Endodermal cell (in vitro differentiated cells): ENCODE data around the gene MNAT1. TPM values are rescaled to one million over a fixed set of nuclear protein-coding genes. Genes with fewer than 3 reads are reported as not detected.

Source experiments
- DNase-seq: peaks from one replicate; pipeline ENCODE4 v3.0.0-alpha.2; 2017
- H3K27ac ChIP-seq: 2 replicates; pipeline ENCODE4 v1.5.1; 2013; ENCODE audit warnings: mild to moderate bottlenecking, low read depth, low read length, moderate library complexity
- H3K27me3 ChIP-seq: 2 replicates; pipeline ENCODE4 v1.6.1; 2013; ENCODE audit warnings: mild to moderate bottlenecking, low read length, moderate library complexity; ENCODE audit not compliant: insufficient read depth, control insufficient read depth, poor library complexity, severe bottlenecking
- H3K36me3 ChIP-seq: 2 replicates; pipeline ENCODE4 v1.7.0; 2013; ENCODE audit warnings: mild to moderate bottlenecking, low read length, moderate library complexity; ENCODE audit not compliant: control insufficient read depth, insufficient read depth
- H3K4me1 ChIP-seq: one replicate; pipeline ENCODE4 v1.7.0; 2013; ENCODE audit warnings: low read length; ENCODE audit not compliant: control insufficient read depth, insufficient read depth
- H3K4me3 ChIP-seq: 2 replicates; pipeline ENCODE4 v1.5.1; 2013; ENCODE audit warnings: mild to moderate bottlenecking, low read length, moderate library complexity
- H3K9ac ChIP-seq: 2 replicates; pipeline ENCODE4 v1.6.1; 2013; ENCODE audit warnings: mild to moderate bottlenecking, low read length, moderate library complexity; ENCODE audit not compliant: poor library complexity, severe bottlenecking; ENCODE audit errors: extremely low read depth
- H3K9me3 ChIP-seq: 2 replicates; pipeline ENCODE4 v1.6.1; 2013; ENCODE audit warnings: mild to moderate bottlenecking, low read length, moderate library complexity; ENCODE audit not compliant: control insufficient read depth
- H3K27ac Mint-ChIP-seq: 2 replicates; pipeline ENCODE4 v1.8.0; 2020; ENCODE audit warnings: mixed read lengths
- H3K27me3 Mint-ChIP-seq: 2 replicates; pipeline ENCODE4 v1.8.0; 2021; ENCODE audit warnings: mild to moderate bottlenecking, mixed read lengths; ENCODE audit not compliant: insufficient read depth
- H3K36me3 Mint-ChIP-seq: 2 replicates; pipeline ENCODE4 v1.8.0; 2020; ENCODE audit warnings: low read depth, mixed read lengths
- H3K4me1 Mint-ChIP-seq: 2 replicates; pipeline ENCODE4 v1.8.0; 2020; ENCODE audit warnings: mixed read lengths
- H3K4me3 Mint-ChIP-seq: 2 replicates; pipeline ENCODE4 v1.8.0; 2020; ENCODE audit warnings: mild to moderate bottlenecking, moderate library complexity, mixed read lengths
- H3K9me3 Mint-ChIP-seq: 2 replicates; pipeline ENCODE4 v1.8.0; 2020; ENCODE audit warnings: mild to moderate bottlenecking, mixed read lengths
- WGBS, 2 experiments: methylation state at CpG; one replicate each; pipeline versions ENCODE4 v1.1.5 to v1.1.7; 2013; ENCODE audit warnings: missing lambda C conversion rate in 2 of 2, mixed read lengths in 1 of 2; ENCODE audit not compliant: insufficient coverage in 1 of 2, insufficient read length in 1 of 2; 5-methylcytosine and 5-hydroxymethylcytosine counted together
- total RNA-seq, 2 donors: library from RNA; stranded (reverse); fragmentation: NEBNext Ultra II Directional in 1 of 2; extraction: Animal tissue kit (Norgen Biotek cat#: 25700) in 1 of 2; gene quantifications; 2 replicates in 1 of 2; 3 replicates in 1 of 2; pipeline ENCODE4 v1.2.1, GENCODE V29; 2021
- TF ChIP-seq, protein P1 (sequence below): fragments of 200-600 bp; sonication (generic); conservative IDR thresholded peaks from 2 replicates; pipeline ENCODE4 v1.5.0; 2021; ENCODE audit warnings: antibody characterized with exemption, mild to moderate bottlenecking

The MNAT1 gene
- total RNA-seq, 2 donors from 2014 or later: 36.8 to 42.6 TPM

DNA sequence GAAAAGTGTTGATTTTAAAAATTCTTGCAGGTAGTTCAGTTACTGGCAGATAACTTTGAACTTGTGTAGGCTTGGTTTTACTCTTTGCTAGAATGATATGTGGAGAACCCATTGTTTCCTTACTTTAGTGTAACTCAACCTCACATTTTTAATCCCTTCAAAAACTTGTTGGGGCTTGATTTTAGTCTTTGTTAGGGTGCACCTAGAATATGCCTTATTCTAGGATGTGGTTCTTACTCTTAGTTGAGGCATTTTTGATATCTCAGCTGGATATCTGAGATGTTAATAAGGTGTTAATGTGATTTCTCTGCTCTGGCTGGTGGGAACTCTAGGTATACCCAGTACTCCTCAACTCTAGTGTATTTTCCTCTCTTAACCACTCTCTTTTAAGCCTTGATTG lies 10.0 kb downstream of the MNAT1 start:
- TF ChIP-seq, protein P1, sequence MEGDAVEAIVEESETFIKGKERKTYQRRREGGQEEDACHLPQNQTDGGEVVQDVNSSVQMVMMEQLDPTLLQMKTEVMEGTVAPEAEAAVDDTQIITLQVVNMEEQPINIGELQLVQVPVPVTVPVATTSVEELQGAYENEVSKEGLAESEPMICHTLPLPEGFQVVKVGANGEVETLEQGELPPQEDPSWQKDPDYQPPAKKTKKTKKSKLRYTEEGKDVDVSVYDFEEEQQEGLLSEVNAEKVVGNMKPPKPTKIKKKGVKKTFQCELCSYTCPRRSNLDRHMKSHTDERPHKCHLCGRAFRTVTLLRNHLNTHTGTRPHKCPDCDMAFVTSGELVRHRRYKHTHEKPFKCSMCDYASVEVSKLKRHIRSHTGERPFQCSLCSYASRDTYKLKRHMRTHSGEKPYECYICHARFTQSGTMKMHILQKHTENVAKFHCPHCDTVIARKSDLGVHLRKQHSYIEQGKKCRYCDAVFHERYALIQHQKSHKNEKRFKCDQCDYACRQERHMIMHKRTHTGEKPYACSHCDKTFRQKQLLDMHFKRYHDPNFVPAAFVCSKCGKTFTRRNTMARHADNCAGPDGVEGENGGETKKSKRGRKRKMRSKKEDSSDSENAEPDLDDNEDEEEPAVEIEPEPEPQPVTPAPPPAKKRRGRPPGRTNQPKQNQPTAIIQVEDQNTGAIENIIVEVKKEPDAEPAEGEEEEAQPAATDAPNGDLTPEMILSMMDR: no peak
- H3K9me3 ChIP-seq: peaks cover 11% of the 10 kb centered on the region
- Mint-ChIP-seq H3K4me3 (no peak overlapping the region), H3K36me3 (no peaks in the 10 kb centered on the region), H3K9me3 (no peaks in the 10 kb centered on the region), H3K27me3 (no peaks in the 10 kb centered on the region), H3K4me1 (peaks cover 8% of the 10 kb centered on the region), H3K27ac (no peak overlapping the region)
- no peak overlapping the region for H3K4me3 ChIP-seq
- DNase-seq: no peak
- no peaks in the 10 kb centered on the region for H3K27me3 ChIP-seq
- H3K36me3 ChIP-seq: no peaks in the 10 kb centered on the region
- no peaks in the 10 kb centered on the region for H3K4me1 ChIP-seq
- no peak overlapping the region for H3K9ac ChIP-seq
- no peak overlapping the region for H3K27ac ChIP-seq

DNA sequence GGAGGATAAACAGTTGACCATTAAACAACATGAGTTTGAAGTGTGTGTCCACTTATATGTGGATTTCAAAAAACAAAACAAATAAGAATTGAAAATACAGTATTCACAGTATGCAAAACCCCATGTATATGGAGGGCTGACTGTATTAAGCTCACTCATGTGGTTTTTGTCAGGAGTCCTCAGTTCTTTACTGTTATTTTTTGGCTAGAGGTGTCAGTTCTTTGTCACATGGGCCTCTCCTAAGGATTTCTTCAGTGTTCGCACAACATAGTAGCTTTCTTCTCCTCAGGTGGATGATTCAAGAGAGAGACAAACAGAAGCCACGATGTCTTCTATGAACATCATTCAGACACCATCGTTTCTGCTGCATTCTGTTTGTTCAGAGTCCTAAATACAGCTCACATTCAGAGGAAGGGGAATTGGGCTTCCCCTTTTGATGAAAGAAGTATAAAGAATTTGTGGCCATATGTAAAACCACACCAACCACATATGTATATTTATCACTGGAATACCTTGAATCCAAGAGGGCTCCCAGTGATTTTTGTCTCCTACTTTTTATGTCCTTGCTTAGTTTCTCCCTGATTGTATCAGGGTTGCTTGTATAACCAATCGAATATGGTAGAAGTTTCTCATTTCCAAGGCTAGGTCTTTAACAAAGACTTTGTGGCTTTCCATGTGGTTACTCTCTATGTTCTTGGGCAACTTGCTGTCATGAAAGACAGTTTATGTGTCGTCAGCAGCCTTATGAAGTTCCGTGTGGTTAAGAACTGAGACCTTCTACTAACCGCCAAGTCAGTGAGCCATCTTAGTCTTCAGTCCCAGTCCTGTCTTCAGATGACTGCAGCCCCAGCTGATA lies 18.9 kb downstream of the MNAT1 start:
- TF ChIP-seq, protein P1: no peak
- no peak overlapping the region for H3K27ac Mint-ChIP-seq

DNA sequence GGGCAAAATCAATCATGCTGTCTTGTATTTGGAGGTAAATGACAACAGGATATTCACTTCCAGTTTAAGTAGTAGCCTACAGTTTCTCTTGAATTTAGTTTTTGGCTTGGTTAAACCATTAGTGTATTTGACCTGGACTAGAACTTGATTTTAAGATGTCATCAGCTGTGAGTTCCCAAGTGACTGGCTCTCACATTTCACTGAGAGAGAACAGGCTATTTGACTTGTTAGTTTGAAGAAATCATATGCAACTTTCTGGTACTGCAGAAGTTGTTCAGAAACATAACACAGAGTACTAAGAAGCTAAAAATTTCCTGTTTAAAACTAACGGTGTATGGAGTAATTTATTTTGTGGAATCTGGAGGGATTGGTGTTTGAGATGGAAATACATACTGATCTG lies 22.3 kb downstream of the MNAT1 start:
- peaks cover 24% of the 10 kb centered on the region for H3K4me1 Mint-ChIP-seq

More for the DNA sequence above, 18.9 kb downstream of the MNAT1 start:
- no peak for DNase-seq
- Histone ChIP-seq H3K4me1 (no peaks in the 10 kb centered on the region), H3K36me3 (no peaks in the 10 kb centered on the region), H3K9ac (no peak overlapping the region), H3K4me3 (no peak overlapping the region), H3K27ac (no peak overlapping the region), H3K27me3 (no peaks in the 10 kb centered on the region), H3K9me3 (no peaks in the 10 kb centered on the region)
- Mint-ChIP-seq H3K4me3 (no peak overlapping the region), H3K36me3 (peaks cover 4% of the 10 kb centered on the region), H3K4me1 (no peaks in the 10 kb centered on the region), H3K9me3 (no peaks in the 10 kb centered on the region), H3K27me3 (no peaks in the 10 kb centered on the region)
- 95 to 97% methylated on average over 6 to 7 of the region's 7 CpGs for WGBS, 2 experiments

More for the DNA sequence above, 22.3 kb downstream of the MNAT1 start:
- H3K27me3 Mint-ChIP-seq: no peaks in the 10 kb centered on the region
- Histone ChIP-seq H3K9ac (no peak overlapping the region), H3K4me1 (no peaks in the 10 kb centered on the region), H3K36me3 (no peaks in the 10 kb centered on the region), H3K27ac (no peak overlapping the region), H3K9me3 (no peaks in the 10 kb centered on the region), H3K27me3 (no peaks in the 10 kb centered on the region), H3K4me3 (no peak overlapping the region)
- H3K27ac Mint-ChIP-seq: no peak overlapping the region
- peaks cover 4% of the 10 kb centered on the region for H3K36me3 Mint-ChIP-seq
- no peak overlapping the region for H3K4me3 Mint-ChIP-seq
- DNase-seq: no peak
- no peaks in the 10 kb centered on the region for H3K9me3 Mint-ChIP-seq
- TF ChIP-seq, protein P1: no peak
- WGBS, 2 experiments: 100% methylated on average over 1 of the region's 1 CpG; no CpG with 5 or more reads in 1 of the 2 experiments
